ENCODE measurements around the gene PARP8.

- no peak for TF ChIP-seq POLR2A (IDR thresholded peaks at IDR 0.05)
- TF ChIP-seq CTCF (IDR thresholded peaks at IDR 0.05) = no peak
- no peak for TF ChIP-seq POLR2AphosphoS5 (IDR thresholded peaks at IDR 0.05)
These were observed 142.0 kb downstream of the PARP8 start for GRCh38 chr5:50808406-50808805.

Measured in upper lobe of left lung (tissue), 4 donors.